Right lobe of liver (tissue), 6 donors: ENCODE measurements around the gene SHROOM1. TPM values are rescaled to one million over a fixed set of nuclear protein-coding genes. Genes with fewer than 3 reads are reported as not detected.

Source experiments
- ATAC-seq, 4 donors: fragments of 200-7000 bp; cut with Tn5 transposase; one replicate each; pipeline ENCODE4 v1.9.1; 2020; ENCODE audit warnings: mild to moderate bottlenecking in 4 of 4, moderate library complexity in 4 of 4
- DNase-seq, 3 donors: peaks; one replicate each; pipeline ENCODE4 v3.0.0-alpha.2; 2020
- H3K27ac ChIP-seq, 3 donors: fragments of 200-600 bp; one replicate each; pipeline ENCODE4 v1.8.0; 2022
- H3K27me3 ChIP-seq, 2 donors: fragments of 200-600 bp; one replicate each; pipeline ENCODE4 v1.8.0; 2022
- H3K36me3 ChIP-seq, 4 donors: fragments of 200-600 bp; sonication (generic) in 1 of 4; one replicate each; pipeline versions ENCODE4 v1.5.1 to v1.8.0; 2017 to 2022; ENCODE audit warnings: control low read depth in 1 of 4
- H3K4me1 ChIP-seq, 4 donors: fragments of 200-600 bp; sonication (generic) in 1 of 4; one replicate each; pipeline versions ENCODE4 v1.5.1 to v1.8.0; 2017 to 2022; ENCODE audit warnings: control low read depth in 1 of 4
- H3K4me3 ChIP-seq, 3 donors: fragments of 200-600 bp; one replicate each; pipeline ENCODE4 v1.8.0; 2022
- H3K9me3 ChIP-seq, 4 donors: fragments of 200-600 bp; sonication (generic) in 1 of 4; one replicate each; pipeline versions ENCODE4 v1.5.1 to v1.8.0; 2017 to 2022; ENCODE audit warnings: control low read depth in 1 of 4
- POLR2A ChIP-seq: fragments of 450-650 bp; IDR thresholded peaks from one replicate; pipeline ENCODE4 v1.6.1; 2017; ENCODE audit warnings: antibody characterized with exemption, mild to moderate bottlenecking
- WGBS: methylation state at CpG from one replicate; pipeline ENCODE4 v1.1.6; 2018; ENCODE audit warnings: low coverage, low lambda C conversion rate; ENCODE audit not compliant: insufficient coverage; ENCODE audit errors: missing lambda C conversion rate; 5-methylcytosine and 5-hydroxymethylcytosine counted together
- intact Hi-C, 2 donors: fragments of 100-400 bp; cut with DNase I; formaldehyde crosslinking; loops; one replicate each; pipeline versions ENCODE4 v1.11.2 to v1.14.1; 2022
- total RNA-seq, 6 experiments: library from RNA; depleted of rRNA in 2 of 6; stranded (reverse); fragments of >200 nt in 2 of 6; fragmentation: NEBNext Ultra II Directional in 3 of 6; extraction: Animal tissue kit (Norgen Biotek cat#: 25700) in 3 of 6; gene quantifications; one replicate each; pipeline versions ENCODE4 v1.1.0 to v1.2.4, GENCODE V29; 2016 to 2023
- TF ChIP-seq, protein P1 (sequence below), 4 donors: fragments of 200-600 bp in 3 of 4; fragments of 450-650 bp in 1 of 4; IDR thresholded peaks; one replicate each; pipeline versions ENCODE4 v1.5.1 to v1.8.0; 2016 to 2022; ENCODE audit warnings: antibody characterized with exemption in 4 of 4, mild to moderate bottlenecking in 2 of 4
- donor health status: DM: no; HTN: yes; CAD: no.
- donor health status: DM: no; HTN: no; CAD: no.
- donor health status: DM: no; HTN: no; CAD: no.
- donor health status: DM: no; HTN: yes; CAD: no.
- donor health status: DM: no; HTN: yes; CAD: no.

Gene SHROOM1
- total RNA-seq, 6 experiments from 2014 or later: 29.5 to 96.1 (median 77.4) TPM

DNA sequence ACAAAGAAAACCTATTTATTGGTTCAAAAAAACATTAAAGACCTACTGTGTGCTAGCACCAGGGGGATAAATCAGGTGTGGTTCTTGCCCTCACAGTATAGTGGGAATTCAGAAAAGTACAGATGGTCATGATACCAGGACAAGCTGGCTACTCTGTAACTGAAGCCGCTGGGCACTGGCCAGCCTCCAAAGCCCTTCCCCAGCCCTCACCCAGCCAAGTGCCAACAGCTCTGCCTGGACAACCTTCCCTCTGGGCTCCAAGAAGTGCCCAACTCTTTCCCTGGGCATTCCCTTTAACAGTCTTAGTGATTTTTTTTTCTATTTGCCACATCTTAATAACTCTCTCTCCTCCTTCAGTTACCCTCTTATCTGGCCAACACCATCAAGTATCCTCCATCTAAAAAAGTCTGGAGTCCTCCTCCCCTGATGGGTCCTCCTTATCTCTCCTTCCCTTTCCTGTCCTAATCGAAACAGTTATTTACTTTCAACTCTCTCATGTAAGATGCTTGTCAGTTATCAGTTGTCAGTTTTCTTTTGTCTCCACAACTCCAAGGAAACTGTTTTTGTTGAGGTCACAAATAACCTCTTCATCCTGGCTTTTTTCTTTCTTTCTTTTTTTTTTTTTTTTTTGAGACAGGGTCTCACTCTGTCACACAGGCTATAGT lies 40.1 kb downstream of the SHROOM1 start:
- 21% methylated on average over 1 of the region's 2 CpGs for WGBS
- Histone ChIP-seq H3K27me3 (no peaks in the 10 kb centered on the region), H3K36me3 (no peaks in the 10 kb centered on the region), H3K27ac (no peak overlapping the region), H3K4me3 (no peak overlapping the region), H3K9me3 (no peaks in the 10 kb centered on the region), H3K4me1 (peaks cover 0 to 25% (median 0%) of the 10 kb centered on the region in 4 donors)
- intact Hi-C loops: no loop called here
- TF ChIP-seq, protein P1, sequence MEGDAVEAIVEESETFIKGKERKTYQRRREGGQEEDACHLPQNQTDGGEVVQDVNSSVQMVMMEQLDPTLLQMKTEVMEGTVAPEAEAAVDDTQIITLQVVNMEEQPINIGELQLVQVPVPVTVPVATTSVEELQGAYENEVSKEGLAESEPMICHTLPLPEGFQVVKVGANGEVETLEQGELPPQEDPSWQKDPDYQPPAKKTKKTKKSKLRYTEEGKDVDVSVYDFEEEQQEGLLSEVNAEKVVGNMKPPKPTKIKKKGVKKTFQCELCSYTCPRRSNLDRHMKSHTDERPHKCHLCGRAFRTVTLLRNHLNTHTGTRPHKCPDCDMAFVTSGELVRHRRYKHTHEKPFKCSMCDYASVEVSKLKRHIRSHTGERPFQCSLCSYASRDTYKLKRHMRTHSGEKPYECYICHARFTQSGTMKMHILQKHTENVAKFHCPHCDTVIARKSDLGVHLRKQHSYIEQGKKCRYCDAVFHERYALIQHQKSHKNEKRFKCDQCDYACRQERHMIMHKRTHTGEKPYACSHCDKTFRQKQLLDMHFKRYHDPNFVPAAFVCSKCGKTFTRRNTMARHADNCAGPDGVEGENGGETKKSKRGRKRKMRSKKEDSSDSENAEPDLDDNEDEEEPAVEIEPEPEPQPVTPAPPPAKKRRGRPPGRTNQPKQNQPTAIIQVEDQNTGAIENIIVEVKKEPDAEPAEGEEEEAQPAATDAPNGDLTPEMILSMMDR (IDR thresholded peaks at IDR 0.05): no peak
- no peak for TF ChIP-seq POLR2A
- DNase-seq (peak in 2 of 3 donors; percentile 76 to 81), ATAC-seq (peak; percentile 81 to 97 (median 92))

DNA sequence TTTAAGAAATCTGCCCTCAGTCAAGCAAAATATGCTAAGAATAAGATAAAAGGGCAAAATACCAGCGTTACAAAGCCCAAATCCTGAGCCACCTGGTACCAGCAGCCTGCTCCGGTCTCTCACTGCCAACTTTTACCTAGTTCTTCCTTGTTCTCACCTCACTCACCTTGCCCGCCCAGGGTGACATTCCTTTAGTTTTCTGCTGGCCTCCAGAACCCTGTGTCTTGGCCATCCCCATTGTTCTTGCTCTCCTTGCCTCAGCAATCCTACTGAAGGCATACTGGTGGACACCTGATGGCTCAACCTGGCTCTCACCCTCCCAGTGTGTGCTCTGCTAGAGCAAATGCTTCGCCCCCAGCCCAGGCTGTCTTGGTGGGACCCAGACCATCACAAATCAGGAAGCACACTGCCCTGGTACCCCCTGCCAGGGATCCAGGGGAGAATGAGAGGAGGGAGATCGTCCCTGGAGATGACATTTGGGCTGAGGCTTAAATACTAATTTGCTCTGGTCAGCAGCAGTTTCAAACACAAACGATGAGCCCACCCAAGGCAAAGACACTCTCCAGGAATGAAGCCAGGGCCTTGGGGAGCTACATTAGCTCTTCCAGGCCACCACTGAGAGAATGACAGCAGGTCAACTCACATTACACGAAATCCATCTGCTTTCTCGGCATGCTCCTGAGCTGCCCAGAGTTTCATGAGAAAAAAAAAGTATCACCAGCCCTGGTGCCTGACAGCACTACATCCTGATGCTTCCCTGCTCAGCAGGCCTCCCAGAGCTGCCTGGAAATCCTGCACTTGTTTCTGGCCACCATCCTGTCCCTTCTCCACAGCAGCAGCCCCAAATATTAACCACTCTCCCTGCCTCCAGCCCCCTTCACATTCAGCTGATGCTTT lies 41.2 kb downstream of the SHROOM1 start:
- no peaks in the 10 kb centered on the region for H3K36me3 ChIP-seq
- 79% methylated on average over 4 of the region's 8 CpGs for WGBS
- H3K4me3 ChIP-seq: no peak overlapping the region
- no peaks in the 10 kb centered on the region for H3K27me3 ChIP-seq
- DNase-seq (no peak), ATAC-seq (no peak)
- TF ChIP-seq, protein P1 (IDR thresholded peaks at IDR 0.05): no peak
- no peak for TF ChIP-seq POLR2A
- no peaks in the 10 kb centered on the region for H3K9me3 ChIP-seq
- intact Hi-C loops: no loop called here
- H3K27ac ChIP-seq: no peak overlapping the region
- peaks cover 0 to 25% (median 0%) of the 10 kb centered on the region in 4 donors for H3K4me1 ChIP-seq

DNA sequence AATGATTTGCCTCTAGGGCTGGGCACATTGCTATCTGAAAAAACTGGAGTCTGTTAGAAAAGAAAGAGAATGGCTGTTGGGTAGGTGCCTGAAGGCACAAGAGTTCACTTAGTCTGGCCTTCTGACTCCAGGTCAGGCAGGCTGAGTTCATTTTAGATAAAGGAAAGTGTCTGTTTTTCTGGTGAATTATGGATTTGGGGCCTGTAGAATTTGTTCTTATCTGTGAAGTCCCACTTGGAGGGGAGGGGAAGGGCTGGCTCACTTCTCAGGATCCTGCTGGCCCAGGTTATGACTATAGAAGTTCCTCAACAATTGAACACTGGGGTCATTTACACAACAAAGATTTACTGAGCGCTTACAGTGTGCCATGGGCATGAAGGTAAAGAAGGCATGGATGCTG lies 41.9 kb downstream of the SHROOM1 start:
- ATAC-seq (peak in 1 of 4 donors; percentile 63), DNase-seq (no peak)
- no peak for TF ChIP-seq POLR2A
- TF ChIP-seq, protein P1 (IDR thresholded peaks at IDR 0.05): no peak
- Histone ChIP-seq H3K27ac (peak overlapping the region in 1 of 3 donors; percentile 33), H3K4me1 (peaks cover 0 to 25% (median 0%) of the 10 kb centered on the region in 4 donors), H3K36me3 (no peaks in the 10 kb centered on the region), H3K27me3 (no peaks in the 10 kb centered on the region), H3K9me3 (no peaks in the 10 kb centered on the region), H3K4me3 (no peak overlapping the region)
- intact Hi-C loops: no loop called here
- WGBS: 80% methylated on average over 1 of the region's 1 CpG

DNA sequence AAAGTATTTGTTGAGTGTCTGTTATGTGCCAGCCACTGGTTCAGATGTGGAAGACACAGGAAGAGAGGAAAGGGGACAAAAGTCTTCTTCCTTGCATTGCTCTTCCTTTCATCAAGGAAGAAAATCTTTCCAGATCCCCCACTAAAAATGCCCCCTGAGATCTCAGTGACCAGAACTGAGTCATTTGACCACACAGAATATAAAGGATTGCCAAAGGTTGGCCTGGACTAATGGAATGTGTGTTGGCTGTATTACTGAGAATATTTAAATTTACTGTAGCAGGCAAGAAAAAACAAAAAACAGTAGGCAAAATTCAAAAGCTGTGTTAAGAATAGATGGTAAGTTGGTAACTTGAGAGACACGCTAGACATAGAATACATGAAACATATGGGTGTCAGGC lies 43.4 kb downstream of the SHROOM1 start:
- 100% methylated on average over 1 of the region's 1 CpG for WGBS
- Histone ChIP-seq H3K27ac (no peak overlapping the region), H3K36me3 (no peaks in the 10 kb centered on the region), H3K4me1 (peaks cover 0 to 25% (median 0%) of the 10 kb centered on the region in 4 donors), H3K27me3 (no peaks in the 10 kb centered on the region), H3K4me3 (no peak overlapping the region), H3K9me3 (no peaks in the 10 kb centered on the region)
- intact Hi-C loops: no loop called here
- TF ChIP-seq, protein P1 (IDR thresholded peaks at IDR 0.05): no peak
- no peak for TF ChIP-seq POLR2A
- ATAC-seq: no peak
- DNase-seq: no peak
